GM21381 (cell line): ENCODE measurements around the gene PHLDB1.

Experiments
- ATAC-seq: cut with Tn5 transposase; IDR thresholded peaks from one replicate; pipeline ENCODE4 v1.9.1; 2021; ENCODE audit warnings: mild to moderate bottlenecking, moderate library complexity; ENCODE audit not compliant: unreplicated experiment

The PHLDB1 gene

DNA sequence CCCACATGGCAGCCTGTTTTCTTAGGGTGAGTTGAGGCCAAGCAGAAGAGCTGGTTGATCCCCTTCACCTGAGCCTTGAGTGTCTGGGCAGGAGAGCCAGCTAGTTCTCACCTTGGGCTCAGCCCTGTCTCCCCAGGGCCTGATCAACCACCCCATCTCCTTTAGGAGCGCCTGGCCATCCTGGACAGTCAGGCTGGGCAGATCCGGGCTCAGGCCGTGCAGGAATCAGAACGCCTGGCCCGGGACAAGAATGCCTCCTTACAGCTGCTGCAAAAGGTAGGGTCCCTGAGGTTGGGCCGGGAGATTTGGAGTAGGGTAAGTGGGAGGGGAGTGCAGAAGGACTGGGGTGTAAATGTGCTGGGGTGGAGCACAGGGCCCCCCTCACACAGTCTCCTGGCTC is 31.3 kb downstream of the PHLDB1 start:
- ATAC-seq = no peak

DNA sequence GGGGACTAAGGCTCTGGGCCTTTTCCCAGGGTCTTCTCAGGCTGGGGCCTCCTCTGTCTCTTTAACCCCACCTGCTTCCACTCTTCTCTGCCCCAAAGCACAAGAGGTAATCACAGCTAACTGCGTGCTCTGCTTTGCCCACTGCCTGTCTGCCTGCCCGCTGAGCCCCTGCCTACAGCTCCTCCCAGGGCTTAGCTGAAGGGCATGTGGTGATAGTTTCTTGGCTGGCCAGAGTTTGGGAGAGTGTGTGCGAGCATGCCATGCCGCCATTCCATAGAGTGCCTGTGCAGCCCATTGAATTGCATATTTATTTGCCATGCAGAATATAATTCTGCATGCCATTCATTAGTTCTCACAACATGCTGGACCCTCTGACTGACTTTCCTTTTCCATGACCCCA is 32.5 kb downstream of the PHLDB1 start:
- no peak for ATAC-seq

DNA sequence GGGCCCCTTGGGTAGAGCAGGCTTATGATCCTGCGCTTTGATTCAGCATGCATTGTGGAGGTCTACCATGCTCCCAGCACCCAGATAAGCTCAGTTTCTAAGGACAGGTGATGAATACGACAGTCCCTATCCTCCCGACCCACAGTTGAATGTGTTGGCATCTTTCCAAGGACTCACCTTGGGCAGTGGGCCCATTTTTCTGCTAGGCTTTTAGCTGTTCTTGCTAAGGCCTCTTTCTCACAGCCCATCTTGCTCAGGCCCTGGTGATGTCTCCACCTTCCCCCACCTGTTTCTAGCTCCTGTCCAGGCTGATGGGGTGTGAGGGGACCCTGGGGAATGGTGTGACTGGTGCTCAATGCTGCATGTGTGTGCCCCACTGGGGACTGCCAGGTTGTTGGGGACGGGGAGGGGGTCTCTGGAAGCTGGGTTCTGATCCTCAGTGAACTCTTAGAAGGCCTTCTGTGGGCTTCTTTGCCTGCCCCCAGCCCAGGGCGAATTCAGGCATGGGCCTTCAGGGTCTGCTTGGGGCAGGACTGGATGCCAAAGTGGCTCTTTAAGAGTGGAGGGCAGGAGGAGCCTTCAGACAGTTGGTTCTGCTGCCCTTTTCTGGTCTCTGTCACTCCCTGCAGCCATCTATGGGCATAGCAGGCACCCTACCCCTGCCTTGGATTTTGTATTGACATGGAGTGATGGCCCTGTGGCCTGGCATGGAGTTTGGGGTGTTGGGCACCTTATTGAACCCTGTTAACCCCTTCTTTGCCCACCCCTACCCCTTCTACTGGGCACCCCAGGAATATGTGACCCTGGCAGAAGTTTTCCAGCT is 33.1 kb downstream of the PHLDB1 start:
- ATAC-seq = no peak

DNA sequence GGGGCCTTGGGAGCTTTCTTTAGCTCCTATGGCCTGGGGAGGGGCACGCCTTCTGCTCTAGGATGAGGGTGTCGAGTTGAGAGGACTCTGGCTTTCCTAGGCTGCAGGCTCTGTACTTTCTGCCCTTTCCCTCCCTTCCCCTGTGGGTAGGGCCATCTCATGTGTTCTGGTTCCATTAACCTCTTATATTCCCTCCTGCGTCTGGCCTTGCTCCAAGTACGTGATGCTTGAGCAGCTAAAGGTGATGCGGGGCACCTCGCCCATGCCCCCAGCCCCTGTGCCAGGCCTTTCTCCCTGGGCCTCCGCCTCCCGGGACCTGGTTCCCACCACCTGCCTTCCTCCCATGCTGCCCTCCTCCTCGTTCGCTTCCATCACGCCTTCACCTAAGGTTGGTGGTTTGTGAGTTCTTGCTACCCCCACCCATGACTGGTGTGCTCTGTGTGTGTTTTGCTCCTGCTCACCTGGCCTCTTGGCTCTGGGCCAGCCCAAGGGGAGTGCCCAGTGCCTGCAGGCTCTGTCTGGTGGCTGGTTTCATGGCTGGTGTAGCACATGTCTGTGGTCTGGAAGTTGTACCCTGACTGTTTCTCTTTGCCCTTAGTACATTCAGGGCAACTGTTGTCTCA is 34.1 kb downstream of the PHLDB1 start:
- no peak for ATAC-seq

DNA sequence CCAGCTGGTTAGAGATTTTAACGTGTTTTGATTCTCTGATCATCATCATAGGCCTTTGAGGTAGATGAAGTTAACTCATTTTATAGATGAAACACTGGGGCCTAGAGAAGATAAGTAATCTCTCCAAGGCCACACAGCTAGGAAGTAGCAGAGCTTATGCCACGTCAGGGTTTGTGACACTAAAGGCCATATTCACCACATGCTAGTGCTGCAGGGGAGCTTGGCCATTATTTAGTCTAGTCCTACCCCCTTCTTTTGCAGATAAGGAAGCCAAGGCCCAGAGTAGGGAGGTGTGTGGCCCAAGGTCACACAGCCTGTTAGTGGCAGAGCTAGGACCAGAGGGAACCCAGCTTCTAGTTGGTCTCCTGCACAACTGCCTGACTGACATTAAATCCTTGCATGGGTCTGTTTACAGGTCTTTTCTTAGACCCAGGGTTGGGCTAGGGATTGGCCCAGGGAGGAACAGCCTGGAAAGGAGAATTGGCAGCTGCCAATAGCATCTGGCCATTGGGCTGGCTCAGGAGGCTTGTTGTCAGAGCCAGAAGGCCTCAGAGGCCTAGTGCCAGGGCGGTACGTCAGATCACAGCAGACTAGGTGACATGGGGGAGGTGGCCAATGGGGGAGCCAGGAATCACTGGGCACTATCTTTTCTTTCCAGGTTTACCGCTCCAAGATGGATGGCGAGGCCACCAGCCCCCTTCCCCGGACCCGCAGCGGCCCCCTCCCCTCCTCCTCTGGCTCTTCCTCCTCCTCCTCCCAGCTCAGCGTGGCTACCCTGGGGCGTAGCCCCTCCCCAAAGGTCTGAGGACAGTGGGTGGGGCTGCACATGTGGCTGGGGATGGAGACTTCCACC is 36.0 kb downstream of the PHLDB1 start:
- no peak for ATAC-seq

DNA sequence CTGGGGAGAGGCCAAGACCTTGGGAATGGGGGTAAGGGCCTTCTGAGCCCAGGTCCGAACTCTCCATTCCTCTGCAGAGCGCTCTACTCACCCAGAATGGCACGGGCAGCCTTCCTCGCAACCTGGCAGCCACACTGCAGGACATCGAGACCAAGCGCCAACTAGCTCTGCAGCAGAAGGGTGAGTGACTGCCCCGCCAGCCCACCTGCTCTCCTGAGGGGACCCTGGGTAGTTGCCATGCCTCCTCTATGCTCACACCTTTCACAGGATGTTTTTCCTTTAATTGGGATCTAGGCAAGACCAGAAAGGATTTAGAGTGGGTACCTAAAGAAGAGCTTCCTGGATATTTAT is 36.6 kb downstream of the PHLDB1 start:
- no peak for ATAC-seq

DNA sequence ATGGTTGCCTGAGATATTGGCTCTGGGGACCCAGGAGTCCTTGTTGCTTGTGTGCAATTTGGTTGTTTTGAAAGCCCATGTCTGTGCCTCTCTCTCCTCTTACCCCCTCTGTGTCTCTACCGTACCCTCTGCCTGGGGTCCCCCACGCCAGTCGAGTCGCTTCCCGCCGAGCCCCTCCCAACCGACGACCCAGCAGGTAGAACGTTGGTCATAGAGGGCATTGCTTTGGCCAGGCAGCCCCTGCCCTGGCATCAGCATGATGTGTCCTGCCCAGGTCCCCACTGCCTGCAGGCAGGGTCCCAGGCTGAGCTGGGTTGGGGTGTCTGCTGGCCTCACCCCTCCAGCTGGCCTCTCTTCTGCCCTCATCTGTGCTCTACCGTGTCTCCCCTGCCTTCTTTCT is 37.1 kb downstream of the PHLDB1 start:
- ATAC-seq = no peak

DNA sequence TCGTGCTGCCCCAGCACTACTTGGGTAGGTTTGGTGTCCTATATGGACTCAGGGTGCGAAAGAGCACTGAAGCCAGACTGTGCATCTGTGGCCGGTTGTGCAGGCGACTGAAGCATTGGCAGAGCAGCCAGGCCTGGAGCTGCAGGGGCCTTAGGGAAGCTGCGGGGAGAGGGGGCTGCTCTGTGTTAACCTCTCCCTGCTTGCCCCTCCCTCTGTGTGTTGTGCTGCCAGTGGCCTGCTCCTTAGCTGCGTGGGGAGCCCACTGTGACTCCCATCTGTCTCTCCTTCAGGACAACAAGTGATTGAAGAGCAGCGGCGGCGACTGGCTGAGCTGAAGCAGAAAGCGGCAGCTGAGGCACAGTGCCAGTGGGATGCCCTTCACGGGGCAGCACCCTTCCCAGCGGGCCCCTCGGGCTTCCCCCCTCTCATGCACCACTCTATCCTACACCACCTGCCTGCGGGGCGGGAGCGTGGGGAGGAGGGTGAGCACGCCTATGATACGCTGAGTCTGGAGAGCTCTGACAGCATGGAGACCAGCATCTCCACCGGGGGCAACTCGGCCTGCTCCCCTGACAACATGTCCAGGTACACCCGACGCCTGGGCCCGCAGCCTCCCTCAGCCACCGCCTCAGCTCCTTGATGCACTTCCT is 37.8 kb downstream of the PHLDB1 start:
- ATAC-seq = no peak

DNA sequence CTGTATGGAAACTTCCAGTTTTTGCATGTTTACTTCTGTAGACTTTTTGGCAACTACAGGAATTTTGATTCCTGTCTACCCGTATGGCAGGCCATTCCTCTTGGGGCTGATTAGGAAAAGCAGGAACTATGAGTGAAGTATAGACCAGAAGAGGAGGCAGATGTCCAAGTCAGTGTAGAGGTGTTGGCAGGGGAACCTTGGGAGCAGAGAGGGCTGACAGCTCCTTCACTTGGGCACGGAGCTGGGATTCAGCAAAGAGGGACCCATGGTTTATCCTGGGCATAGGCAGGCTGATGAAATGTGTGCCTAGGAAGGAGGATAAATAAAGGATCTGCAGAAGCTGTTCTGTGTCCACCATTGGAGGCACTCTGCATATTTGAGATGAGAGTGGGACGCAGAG is 39.0 kb downstream of the PHLDB1 start:
- ATAC-seq = no peak

DNA sequence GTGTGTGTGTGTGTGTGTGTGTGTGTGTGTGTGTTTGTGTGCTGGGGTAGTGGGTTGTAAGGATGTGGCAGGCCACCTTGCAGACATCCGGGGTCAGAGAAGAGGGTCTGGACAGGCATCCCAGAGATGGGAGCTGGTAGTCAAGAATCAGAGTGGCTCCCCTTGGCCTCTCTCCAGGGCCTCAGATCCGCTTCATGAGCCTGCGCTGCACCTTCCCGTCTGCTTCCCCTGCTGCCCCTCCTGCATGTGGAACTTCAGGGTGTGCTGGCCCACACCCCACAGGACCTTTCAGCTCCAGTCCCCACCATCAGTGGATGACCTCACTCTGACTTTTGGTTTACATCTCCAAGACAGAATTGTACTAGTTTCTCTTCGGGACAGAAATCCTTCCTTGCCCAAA is 40.9 kb downstream of the PHLDB1 start:
- no peak for ATAC-seq

DNA sequence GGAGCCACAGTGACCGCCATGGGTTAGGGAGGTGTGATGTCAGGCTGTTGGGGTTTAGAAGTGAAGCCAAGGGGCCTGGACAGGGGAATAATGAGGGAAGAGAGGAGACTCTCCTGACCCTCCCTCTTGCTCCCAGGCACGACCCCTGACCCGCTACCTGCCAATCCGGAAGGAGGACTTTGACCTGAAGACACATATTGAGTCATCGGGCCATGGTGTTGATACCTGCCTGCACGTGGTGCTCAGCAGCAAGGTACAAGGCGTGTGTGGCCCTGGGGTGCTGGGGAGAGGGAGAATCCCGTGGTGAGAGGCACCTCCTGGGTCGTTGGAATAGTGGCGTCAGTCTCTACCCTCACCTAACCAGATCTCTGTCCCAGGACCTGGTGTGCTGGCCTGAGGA is 42.5 kb downstream of the PHLDB1 start:
- no peak for ATAC-seq

DNA sequence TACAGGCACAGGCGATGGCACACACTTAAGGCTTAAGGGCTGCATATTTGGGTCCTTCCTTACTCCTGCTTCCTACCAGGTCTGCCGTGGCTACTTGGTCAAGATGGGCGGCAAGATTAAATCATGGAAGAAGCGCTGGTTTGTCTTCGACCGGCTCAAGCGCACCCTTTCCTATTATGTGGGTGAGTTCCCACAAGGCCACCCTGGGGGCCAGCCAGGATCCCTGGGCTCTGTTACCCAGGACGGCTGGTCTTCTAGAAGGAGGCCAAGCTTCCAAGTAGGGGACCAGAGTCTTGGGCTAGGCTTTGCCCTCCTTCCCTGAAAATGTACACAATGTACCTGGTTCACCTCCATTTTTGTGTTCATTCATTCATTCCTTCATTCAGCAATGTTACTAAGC is 43.0 kb downstream of the PHLDB1 start:
- ATAC-seq = no peak

DNA sequence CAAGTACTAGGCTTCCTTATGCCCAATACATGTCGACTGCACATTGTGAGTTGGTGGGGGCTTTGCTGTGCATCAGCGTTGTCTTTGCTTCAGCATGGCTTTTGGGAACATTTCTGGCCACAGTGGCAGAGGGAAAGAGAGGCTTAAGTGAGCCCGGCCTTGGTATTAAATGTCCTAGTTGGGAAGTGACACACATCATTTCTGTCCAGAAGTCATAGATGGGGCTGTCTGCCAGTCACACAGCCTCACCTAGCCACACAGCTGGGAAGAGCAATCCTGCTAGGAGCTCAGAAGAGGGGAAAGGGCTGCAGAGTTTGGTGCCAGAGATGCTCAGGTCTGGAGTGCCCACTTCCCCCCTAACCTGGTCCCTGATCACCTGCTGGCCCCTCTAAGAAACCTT is 44.4 kb downstream of the PHLDB1 start:
- ATAC-seq = no peak

DNA sequence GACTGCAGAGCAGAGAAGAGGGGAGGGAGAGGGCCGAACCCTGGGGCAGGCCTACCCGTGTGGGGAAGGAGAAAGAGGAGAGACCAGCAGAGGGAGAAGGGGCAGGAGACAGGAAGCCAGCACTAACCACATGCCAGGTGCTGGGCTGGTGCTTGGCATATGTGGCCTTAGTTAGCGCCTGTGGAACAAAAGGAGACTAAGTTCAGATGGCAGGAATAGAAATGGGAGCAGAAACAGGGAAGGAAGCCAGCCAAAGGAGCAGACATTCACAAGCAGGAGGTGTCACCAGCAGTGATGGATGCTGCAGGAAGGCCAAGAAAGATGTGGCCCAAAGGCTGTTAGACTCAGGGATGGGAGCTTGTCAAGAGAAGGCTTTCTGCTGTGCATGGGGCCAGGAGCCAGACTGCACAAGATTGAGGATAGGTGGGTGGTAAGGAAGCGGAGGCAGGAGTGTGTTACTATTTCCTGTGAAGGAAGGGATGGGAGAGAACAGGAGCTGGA is 45.3 kb downstream of the PHLDB1 start:
- ATAC-seq = no peak

DNA sequence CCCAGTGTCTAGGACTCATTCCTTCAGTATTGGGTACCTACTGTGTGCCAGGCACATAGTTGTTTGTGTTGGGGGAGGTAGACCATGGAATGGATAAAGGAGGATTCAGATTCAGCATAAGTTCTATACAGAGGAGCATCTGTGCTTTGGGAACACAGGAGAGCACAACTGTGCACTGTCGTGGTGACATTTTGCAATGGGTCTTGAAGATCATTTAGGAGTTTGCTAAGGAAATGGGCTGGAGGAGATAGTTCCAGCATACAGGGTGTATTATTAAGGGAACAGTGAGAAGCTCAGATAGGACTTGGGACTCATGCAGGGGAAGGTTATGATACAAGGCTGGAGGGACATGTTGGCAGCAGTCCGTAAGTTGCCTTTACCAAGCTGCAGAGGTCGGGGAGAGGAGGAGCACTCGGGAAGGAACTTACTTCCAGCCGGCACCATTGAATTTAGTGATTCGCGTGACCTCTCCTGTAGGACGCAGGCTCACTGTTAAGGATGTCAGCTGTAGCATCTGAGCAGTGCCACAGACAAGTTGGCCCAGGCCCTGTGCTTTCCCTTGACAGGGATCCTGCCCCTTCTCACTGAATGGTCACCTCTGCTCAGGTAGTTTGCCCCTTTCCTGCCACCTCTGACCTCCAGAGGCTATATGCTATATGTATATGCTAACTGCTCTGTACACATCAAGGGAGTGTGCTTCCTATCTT is 46.4 kb downstream of the PHLDB1 start:
- ATAC-seq = no peak

DNA sequence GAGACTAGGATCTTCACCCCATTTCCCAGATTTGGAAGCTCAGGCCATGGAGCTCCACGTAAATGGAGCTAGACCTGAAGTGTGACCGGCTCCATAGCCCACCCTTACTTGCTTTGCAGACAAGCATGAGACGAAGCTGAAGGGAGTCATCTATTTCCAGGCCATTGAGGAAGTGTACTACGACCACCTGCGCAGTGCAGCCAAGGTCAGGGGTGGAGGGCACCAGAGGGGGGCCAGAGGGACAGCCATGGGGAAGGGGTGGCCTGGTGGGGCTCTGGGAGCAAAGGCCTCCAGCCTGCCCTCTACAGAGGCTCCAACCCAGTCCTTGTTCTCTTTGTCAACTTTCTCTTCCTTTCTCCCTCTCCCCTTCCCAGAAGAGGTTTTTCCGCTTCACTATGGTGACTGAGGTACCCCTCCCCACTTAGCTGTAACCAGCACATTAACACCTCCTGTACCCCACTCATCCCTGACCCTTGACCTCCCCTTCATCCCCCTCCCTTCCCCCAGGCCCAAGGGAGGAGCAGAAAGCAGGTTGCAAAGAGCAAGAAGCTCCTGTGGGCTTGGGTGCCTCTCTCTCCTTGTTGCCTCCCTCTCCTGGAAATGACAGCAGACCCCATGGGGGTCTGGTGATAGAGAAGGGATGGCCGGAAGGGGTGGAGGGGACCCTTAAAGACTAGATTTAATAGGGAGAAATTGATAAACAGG is 48.2 kb downstream of the PHLDB1 start:
- no peak for ATAC-seq

DNA sequence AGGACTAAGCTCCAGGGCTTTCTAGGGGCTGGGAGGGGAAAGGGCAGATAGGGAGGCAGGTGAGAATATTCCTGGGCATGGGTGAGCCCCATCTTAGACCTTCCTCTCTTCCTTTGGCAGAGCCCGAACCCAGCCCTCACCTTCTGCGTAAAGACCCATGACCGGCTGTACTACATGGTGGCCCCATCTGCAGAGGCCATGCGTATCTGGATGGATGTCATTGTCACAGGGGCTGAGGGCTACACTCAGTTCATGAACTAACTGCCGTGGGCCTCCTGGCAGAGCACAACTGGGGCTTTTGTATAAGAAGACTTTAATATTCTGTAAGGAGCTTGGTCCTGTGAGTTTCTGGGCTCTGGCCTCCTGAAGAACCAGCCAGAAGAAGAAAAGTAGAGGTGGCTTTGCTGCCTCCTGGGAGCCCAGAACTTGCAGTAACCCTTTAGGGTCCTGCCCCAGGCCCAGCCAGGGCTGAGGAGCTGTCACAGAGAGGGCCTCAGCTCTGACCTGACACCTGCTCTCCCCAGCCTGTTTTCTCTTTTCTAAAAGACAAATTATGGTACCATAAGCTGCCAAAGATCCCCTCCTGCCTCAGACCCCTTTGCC is 49.2 kb downstream of the PHLDB1 start:
- ATAC-seq = no peak

DNA sequence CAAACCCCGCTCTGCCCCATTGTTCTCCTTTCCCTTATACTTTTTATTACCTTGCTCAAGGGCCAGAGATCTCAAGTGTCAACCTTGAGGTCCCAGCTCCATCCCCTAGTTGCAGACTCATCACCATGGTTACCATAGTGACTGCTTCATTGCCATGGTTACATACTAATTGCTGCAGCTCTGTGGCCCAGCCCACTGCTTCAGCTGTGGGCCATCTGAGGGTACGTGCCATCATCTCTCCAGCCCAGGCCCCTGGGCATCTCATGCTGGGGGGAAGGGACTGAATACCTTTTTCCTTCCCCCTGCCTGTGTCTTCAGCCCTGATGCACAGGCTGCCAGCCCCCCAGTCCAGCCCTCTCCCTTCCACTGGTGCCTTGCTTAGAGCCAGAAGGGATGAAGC is 49.8 kb downstream of the PHLDB1 start:
- no peak for ATAC-seq

DNA sequence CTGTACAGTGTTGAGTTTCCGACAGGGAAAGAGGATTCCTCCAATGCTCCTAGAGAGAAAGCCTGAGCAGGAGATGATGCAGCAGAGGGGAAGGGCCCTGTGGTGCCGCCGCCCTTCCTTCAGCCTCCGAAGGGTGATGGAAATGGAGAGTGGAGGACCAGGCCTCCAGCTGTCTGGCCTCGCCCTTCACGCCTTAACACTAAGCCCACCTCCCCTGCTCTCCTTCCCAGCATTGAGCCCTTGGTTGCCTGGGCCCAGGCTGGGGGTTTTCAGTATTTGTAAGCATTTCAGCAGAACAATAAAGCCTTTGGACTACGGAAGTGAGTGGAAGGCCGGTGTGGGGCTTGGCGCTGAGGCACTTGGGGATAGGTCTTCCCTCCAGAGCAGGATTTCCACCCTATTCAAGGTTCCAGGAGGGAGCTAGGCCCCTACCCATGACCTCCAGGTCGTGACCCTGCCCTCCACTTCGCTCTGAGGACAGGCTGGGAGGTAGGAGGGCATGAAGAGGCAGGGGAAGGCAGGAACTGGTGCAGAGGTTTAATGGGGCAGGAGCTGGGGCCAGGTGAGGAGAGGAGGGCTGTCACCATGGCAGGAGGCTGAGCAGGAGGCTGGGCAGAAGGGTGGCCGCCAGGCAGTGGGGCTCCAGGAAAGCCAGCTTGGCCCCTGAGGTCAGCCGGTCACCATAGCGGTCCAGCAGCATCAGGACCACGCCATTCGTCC is 50.5 kb downstream of the PHLDB1 start:
- ATAC-seq = no peak
